ENCODE results near the gene SLC13A3. TPM values are rescaled to one million over a fixed set of nuclear protein-coding genes. Genes with fewer than 3 reads are reported as not detected.

SLC13A3 gene, protein sequence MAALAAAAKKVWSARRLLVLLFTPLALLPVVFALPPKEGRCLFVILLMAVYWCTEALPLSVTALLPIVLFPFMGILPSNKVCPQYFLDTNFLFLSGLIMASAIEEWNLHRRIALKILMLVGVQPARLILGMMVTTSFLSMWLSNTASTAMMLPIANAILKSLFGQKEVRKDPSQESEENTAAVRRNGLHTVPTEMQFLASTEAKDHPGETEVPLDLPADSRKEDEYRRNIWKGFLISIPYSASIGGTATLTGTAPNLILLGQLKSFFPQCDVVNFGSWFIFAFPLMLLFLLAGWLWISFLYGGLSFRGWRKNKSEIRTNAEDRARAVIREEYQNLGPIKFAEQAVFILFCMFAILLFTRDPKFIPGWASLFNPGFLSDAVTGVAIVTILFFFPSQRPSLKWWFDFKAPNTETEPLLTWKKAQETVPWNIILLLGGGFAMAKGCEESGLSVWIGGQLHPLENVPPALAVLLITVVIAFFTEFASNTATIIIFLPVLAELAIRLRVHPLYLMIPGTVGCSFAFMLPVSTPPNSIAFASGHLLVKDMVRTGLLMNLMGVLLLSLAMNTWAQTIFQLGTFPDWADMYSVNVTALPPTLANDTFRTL
- 1 to 10 TPM in 1 of 10 donors, under 1 TPM in 9; 0.13 to 1.2 (median 0.60) TPM for total RNA-seq
- under 1 TPM; 0.29 to 0.61 TPM for polyA plus RNA-seq
- long read RNA-seq, donor 1, partial matches to known transcripts, result 0 of 1 reads
- long read RNA-seq, donor 1, other reads (novel, unspliced or antisense), result 1 of 1 reads
- long read RNA-seq, donor 2, partial matches to known transcripts, result 1 of 3 reads
- long read RNA-seq, donor 2, other reads (novel, unspliced or antisense), result 2 of 3 reads
- long read RNA-seq, donor 3, partial matches to known transcripts, result 1 of 1 reads
- long read RNA-seq, donor 3, other reads (novel, unspliced or antisense), result 0 of 1 reads

GRCh38 chr20:46651091-46651962, at the start of gene SLC13A3:
Gene SLC13A3, minus strand, starts transcription at chr20:46651459. Its CDS starts 38 bp downstream, at chr20:46651421.
- no peaks in the 10 kb centered on the region for H3K4me1 ChIP-seq
- peaks cover 4 to 45% (median 30%) of the 10 kb centered on the region in 7 donors for H3K27me3 ChIP-seq
- H3K36me3 ChIP-seq, result no peaks in the 10 kb centered on the region
- DNase-seq (no peak), ATAC-seq (peak in 4 of 8 donors; percentile 23 to 67 (median 54))
- TF ChIP-seq CTCF (IDR thresholded peaks at IDR 0.05), result no peak
- peak within 1 kb of the TSS in 9 of 10 donors; percentile 16 to 42 (median 28) for H3K4me3 ChIP-seq
- intact Hi-C loops (cut with DNase I), result loop anchor here in 1 of 10 donors (10.0 kb wide), 1 partner anchor 117 kb away; no protein-coding TSS in a partner anchor
- 17 to 18% methylated on average over 55 of the region's 55 CpGs for WGBS, 2 donors
- no peaks in the 10 kb centered on the region for H3K9me3 ChIP-seq
- no peak within 1 kb of the TSS for H3K27ac ChIP-seq

DNA sequence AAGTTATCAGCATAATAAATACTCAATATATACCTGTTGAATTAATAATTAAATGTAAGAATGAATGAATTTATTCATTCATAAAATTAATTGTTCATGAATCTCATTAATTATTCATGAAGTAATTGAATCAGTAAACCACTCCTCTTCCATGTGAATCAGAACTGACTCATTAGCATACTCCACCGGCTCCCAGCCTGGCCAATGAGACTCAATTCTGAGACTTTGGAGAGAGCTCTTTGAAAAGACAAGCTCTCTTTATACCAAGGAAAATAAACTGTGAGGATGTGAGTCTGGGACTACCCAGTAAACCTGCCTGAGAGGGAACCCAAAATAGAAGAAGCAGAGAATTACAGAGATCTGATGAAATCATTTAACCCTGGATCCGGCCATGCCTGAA, 49.8 kb upstream of the SLC13A3 start:
- Histone ChIP-seq H3K27ac (no peak overlapping the region), H3K4me3 (no peak overlapping the region), H3K27me3 (peaks cover 0 to 27% (median 13%) of the 10 kb centered on the region in 7 donors), H3K4me1 (no peaks in the 10 kb centered on the region), H3K36me3 (no peaks in the 10 kb centered on the region), H3K9me3 (peaks cover 0 to 4% (median 0%) of the 10 kb centered on the region in 11 donors)
- intact Hi-C loops (cut with DNase I), result no loop called here
- no peak for ATAC-seq
- DNase-seq, result no peak
- 79 to 85% methylated on average over 2 of the region's 2 CpGs for WGBS, 2 donors
- TF ChIP-seq CTCF (IDR thresholded peaks at IDR 0.05), result no peak

DNA sequence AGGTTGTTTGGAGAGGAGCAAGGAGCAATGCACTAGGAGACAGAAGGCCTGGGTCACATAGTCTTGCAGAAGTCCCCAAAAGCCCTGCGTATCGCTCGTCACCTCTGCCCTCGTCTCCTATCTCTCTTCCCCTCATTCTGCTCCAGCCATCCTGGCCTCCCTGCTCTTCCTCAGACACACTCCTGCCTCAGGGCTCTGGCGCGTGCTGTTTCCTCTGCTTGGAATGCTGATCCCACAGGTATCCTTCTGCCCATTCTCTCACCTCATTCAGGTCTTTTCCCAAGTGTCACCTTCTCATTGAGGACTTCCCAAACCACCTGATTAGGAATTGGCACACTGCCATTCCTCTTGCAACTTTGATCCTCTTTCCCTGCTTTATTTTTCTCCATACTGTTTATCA, 49.2 kb upstream of the SLC13A3 start:
- Histone ChIP-seq H3K4me3 (no peak overlapping the region), H3K4me1 (no peaks in the 10 kb centered on the region), H3K27me3 (peaks cover 0 to 27% (median 13%) of the 10 kb centered on the region in 7 donors), H3K36me3 (no peaks in the 10 kb centered on the region), H3K27ac (no peak overlapping the region), H3K9me3 (peaks cover 0 to 4% (median 0%) of the 10 kb centered on the region in 11 donors)
- intact Hi-C loops (cut with DNase I), result no loop called here
- TF ChIP-seq CTCF (IDR thresholded peaks at IDR 0.05), result no peak
- DNase-seq (no peak), ATAC-seq (no peak)
- 54 to 67% methylated on average over 6 of the region's 6 CpGs for WGBS, 2 donors

All from heart right ventricle (tissue), 16 donors.